Left lung (tissue), 10 donors: ENCODE measurements around the gene RPA1. TPM values are rescaled to one million over a fixed set of nuclear protein-coding genes. Genes with fewer than 3 reads are reported as not detected.

Experiments used
- ATAC-seq: fragments of 200-7000 bp; cut with Tn5 transposase; one replicate; pipeline ENCODE4 v1.9.1; 2020; ENCODE audit warnings: moderate library complexity
- DNase-seq, 4 donors: peaks; one replicate each; pipeline ENCODE4 v3.0.0-alpha.2; 2013 to 2020
- H3K27ac ChIP-seq, 2 donors: fragments of 200-600 bp; sonication (generic) in 1 of 2; one replicate each; pipeline versions ENCODE4 v1.5.0 to v1.8.0; 2020 to 2021
- H3K27me3 ChIP-seq, 2 donors: fragments of 200-600 bp; sonication (generic) in 1 of 2; one replicate each; pipeline versions ENCODE4 v1.5.0 to v1.8.0; 2020 to 2021
- H3K36me3 ChIP-seq, 2 donors: fragments of 200-600 bp; sonication (generic) in 1 of 2; one replicate each; pipeline versions ENCODE4 v1.5.0 to v1.8.0; 2020 to 2021
- H3K4me1 ChIP-seq, 2 donors: fragments of 200-600 bp; one replicate each; pipeline ENCODE4 v1.8.0; 2021
- H3K4me3 ChIP-seq, 2 donors: fragments of 200-600 bp; sonication (generic) in 1 of 2; one replicate each; pipeline versions ENCODE4 v1.5.0 to v1.8.0; 2020 to 2021; ENCODE audit warnings: mild to moderate bottlenecking in 1 of 2
- H3K9me3 ChIP-seq, 2 donors: fragments of 200-600 bp; sonication (generic) in 1 of 2; one replicate each; pipeline versions ENCODE4 v1.5.0 to v1.8.0; 2020 to 2021
- intact Hi-C, 2 donors: fragments of 100-400 bp; cut with DNase I; formaldehyde crosslinking; loops; one replicate each; pipeline versions ENCODE4 v1.11.2 to v1.14.2; 2022
- polyA plus RNA-seq, 6 donors: library from polyadenylated mRNA; unstranded; fragments of 120-200 nt; gene quantifications; one replicate each; pipeline ENCODE4 v1.2.1, GENCODE V29; 2013; ENCODE audit not compliant: insufficient read length in 6 of 6
- total RNA-seq, 2 donors: library from RNA; stranded (reverse); fragmentation: NEBNext Ultra II Directional; extraction: Animal tissue kit (Norgen Biotek cat#: 25700); gene quantifications; one replicate each; pipeline ENCODE4 v1.2.1, GENCODE V29; 2021
- TF ChIP-seq, protein P1 (sequence below), 2 donors: fragments of 200-600 bp; sonication (generic) in 1 of 2; IDR thresholded peaks; one replicate each; pipeline versions ENCODE4 v1.5.0 to v1.8.0; 2021; ENCODE audit warnings: antibody characterized with exemption in 2 of 2
- donor health status: DM: no; HTN: yes; CAD: no.
- donor health status: DM: no; HTN: no; CAD: no.

RPA1 gene
- total and polyA plus RNA-seq, 8 donors: 73.4 to 150 (median 126) TPM

DNA sequence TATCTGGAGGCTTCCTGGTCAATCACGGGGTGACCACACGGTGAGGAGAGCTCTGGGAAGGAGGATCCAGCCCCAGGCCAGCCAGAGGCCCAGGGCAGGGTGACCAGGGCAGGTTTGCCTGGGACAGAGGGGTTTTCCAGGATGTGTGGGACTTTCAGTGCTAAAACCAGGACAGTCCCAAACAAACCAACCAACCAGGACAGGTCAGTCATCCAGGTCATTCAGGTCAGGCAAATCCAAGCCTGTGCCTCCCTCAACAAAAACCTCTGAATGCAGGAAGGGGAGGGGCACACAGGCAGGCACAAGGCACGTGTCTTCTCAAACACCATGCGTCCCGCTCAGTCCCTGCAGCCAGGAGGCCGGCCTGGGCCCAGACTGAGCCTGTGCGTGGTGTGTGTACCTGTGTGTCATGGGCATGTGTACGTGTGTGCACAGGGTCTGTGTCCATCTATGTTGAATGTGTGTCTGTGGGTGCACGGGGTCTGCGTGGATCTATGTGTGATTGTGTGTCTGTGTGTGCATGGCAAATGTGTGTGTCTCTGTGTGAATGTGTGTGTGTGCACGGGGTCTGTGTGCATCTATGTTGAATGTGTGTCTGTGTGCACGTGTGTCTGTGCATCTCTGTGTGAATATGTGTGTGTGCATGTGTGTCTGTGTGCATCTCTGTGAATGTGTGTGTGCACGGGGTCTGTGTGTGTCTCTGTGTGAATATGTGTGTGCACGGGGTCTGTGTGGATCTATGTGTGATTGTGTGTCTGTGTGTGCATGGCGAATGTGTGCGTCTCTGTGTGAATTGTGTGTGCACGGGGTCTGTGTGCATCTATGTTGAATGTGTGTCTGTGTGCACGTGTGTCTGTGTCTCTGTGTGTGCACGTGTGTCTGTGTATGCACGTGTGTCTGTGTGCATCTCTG, 116.5 kb downstream of the RPA1 start:
- H3K27me3 ChIP-seq: no peaks in the 10 kb centered on the region
- no peak for DNase-seq
- TF ChIP-seq, protein P1, sequence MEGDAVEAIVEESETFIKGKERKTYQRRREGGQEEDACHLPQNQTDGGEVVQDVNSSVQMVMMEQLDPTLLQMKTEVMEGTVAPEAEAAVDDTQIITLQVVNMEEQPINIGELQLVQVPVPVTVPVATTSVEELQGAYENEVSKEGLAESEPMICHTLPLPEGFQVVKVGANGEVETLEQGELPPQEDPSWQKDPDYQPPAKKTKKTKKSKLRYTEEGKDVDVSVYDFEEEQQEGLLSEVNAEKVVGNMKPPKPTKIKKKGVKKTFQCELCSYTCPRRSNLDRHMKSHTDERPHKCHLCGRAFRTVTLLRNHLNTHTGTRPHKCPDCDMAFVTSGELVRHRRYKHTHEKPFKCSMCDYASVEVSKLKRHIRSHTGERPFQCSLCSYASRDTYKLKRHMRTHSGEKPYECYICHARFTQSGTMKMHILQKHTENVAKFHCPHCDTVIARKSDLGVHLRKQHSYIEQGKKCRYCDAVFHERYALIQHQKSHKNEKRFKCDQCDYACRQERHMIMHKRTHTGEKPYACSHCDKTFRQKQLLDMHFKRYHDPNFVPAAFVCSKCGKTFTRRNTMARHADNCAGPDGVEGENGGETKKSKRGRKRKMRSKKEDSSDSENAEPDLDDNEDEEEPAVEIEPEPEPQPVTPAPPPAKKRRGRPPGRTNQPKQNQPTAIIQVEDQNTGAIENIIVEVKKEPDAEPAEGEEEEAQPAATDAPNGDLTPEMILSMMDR (IDR thresholded peaks at IDR 0.05): no peak
- ATAC-seq: no peak
- intact Hi-C loops: no loop called here
- H3K4me1 ChIP-seq: no peaks in the 10 kb centered on the region
- H3K4me3 ChIP-seq: no peak overlapping the region
- H3K27ac ChIP-seq: no peak overlapping the region
- H3K9me3 ChIP-seq: no peaks in the 10 kb centered on the region
- no peaks in the 10 kb centered on the region for H3K36me3 ChIP-seq

DNA sequence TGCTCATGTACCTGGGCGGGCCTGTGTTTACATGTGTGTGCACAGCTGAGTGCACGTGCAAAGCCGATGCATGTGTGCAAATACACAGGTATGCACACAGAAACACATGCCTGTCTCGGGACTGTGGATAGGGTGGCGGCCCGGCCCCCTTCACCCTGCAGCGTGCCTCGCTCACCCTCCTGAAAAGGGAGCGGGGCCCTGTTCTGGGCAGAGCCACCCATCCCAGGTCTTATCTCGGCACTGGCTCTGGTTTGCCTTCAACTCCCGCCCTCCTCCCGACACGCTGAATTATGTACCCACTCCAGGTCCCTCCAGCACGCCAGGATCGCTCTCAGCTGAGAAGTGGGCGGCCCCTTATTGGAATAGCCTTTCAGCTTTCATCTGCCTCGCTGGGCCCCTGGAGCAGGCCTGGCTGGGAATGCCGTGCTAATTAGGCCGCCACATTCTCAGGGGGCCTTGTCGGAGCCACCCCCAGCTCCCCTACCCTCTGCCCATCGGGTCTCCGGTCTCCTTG, 117.5 kb downstream of the RPA1 start:
- peak; percentile 79 for ATAC-seq
- H3K9me3 ChIP-seq: no peaks in the 10 kb centered on the region
- H3K27ac ChIP-seq: no peak overlapping the region
- H3K36me3 ChIP-seq: no peaks in the 10 kb centered on the region
- peak in 1 of 4 donors; percentile 70 for DNase-seq
- H3K4me3 ChIP-seq: no peak overlapping the region
- TF ChIP-seq, protein P1 (IDR thresholded peaks at IDR 0.05): no peak
- no peaks in the 10 kb centered on the region for H3K4me1 ChIP-seq
- intact Hi-C loops: no loop called here
- no peaks in the 10 kb centered on the region for H3K27me3 ChIP-seq

DNA sequence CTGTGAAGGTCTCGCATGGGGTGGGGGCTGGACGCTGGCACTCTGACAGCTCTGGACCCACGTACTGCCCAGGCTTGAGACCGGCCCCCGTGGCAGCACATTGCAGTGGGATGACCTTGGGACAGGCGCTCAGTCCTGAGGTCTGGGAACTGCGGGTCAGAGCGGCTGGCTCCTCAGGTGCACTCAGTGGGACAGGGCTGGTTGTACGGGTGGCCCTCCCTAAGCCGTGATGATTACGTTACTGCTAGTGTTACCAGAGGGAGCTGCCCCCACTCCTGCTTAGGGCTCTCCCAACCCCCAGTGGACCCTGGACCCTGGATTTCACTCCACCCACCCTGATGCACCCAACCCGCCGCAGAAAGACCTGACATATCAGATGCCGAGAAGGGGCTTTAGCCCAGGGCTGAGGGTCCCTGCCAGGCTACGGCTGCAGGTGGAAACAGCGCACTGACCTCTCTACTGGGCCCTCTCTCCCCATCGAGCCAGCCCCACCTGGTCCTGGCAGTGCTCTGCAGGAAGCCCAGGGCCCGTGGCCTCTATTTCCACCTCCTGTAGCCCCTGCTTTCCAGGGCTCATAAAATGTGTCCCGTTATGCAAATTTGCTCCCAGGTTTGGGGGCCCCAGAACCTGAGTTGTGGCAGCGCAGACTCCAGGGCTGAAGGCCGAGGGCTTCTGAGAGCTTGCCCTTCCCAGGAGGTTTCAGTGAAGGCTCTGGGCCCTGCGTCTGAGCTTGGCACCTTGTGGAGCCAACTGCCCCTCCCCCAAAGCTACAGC, 118.1 kb downstream of the RPA1 start:
- TF ChIP-seq, protein P1 (IDR thresholded peaks at IDR 0.05): no peak
- no peak for DNase-seq
- ATAC-seq: no peak

DNA sequence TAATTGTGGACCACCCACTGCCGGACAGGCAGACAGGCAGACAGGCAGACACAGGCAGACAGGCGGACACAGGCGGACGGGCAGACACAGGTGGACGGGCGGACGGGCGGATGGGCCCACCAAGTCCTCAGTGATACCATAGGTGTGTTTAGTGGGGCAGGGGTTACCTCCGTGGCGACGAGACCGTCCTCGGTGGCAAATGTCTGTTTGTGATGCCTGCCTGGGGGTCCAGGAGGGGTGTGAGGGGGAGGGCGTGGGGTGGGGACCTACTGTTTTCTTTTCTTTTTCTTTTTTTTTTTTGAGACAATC, 118.7 kb downstream of the RPA1 start:
- Histone ChIP-seq H3K9me3 (no peaks in the 10 kb centered on the region), H3K4me1 (no peaks in the 10 kb centered on the region), H3K4me3 (no peak overlapping the region), H3K27me3 (no peaks in the 10 kb centered on the region), H3K36me3 (no peaks in the 10 kb centered on the region), H3K27ac (no peak overlapping the region)
- DNase-seq: no peak
- TF ChIP-seq, protein P1 (IDR thresholded peaks at IDR 0.05): no peak
- no peak for ATAC-seq
- intact Hi-C loops: no loop called here

More for the DNA sequence above, 118.1 kb downstream of the RPA1 start:
- Histone ChIP-seq H3K27me3 (no peaks in the 10 kb centered on the region), H3K4me3 (no peak overlapping the region), H3K27ac (no peak overlapping the region), H3K36me3 (no peaks in the 10 kb centered on the region), H3K4me1 (no peaks in the 10 kb centered on the region), H3K9me3 (no peaks in the 10 kb centered on the region)
- intact Hi-C loops: no loop called here

Other genes with a start within 250 kb of the RPA1 start
- 10 to 100 TPM; 53.1 to 87.9 TPM for gene SLC43A2, start 201.2 kb upstream of the RPA1 start, total RNA-seq
- 10 to 100 TPM; 25.6 to 30.0 (median 26.5) TPM for gene SLC43A2, start 201.2 kb upstream of the RPA1 start, polyA plus RNA-seq
- 10 to 100 TPM; 24.8 to 33.0 TPM for gene SCARF1, start 184.3 kb upstream of the RPA1 start, total RNA-seq
- 10 to 100 TPM; 17.6 to 23.9 (median 19.8) TPM for gene SCARF1, start 184.3 kb upstream of the RPA1 start, polyA plus RNA-seq
- 10 to 100 TPM; 21.2 to 34.7 TPM for gene RILP, start 180.1 kb upstream of the RPA1 start, total RNA-seq
- 10 to 100 TPM in 1 of 6 donors, 1 to 10 TPM in 5; 6.3 to 10.1 (median 7.0) TPM for gene RILP, start 180.1 kb upstream of the RPA1 start, polyA plus RNA-seq
- 100 to 1,000 TPM; 230 to 268 TPM for gene PRPF8, start 145.1 kb upstream of the RPA1 start, total RNA-seq
- 100 to 1,000 TPM; 298 to 364 (median 344) TPM for gene PRPF8, start 145.1 kb upstream of the RPA1 start, polyA plus RNA-seq
- gene TLCD2, start 119.6 kb upstream of the RPA1 start, total RNA-seq: 10 to 100 TPM in 1 of 2 donors, 1 to 10 TPM in 1; 7.3 to 14.4 TPM
- gene TLCD2, start 119.6 kb upstream of the RPA1 start, polyA plus RNA-seq: 10 to 100 TPM in 3 of 6 donors, 1 to 10 TPM in 3; 8.3 to 12.8 (median 10.4) TPM
- 10 to 100 TPM; 31.8 to 44.2 TPM for gene WDR81, start 105.3 kb upstream of the RPA1 start, total RNA-seq
- gene WDR81, start 105.3 kb upstream of the RPA1 start, polyA plus RNA-seq: 10 to 100 TPM in 4 of 6 donors, 1 to 10 TPM in 2; 9.3 to 13.5 (median 11.0) TPM
- 10 to 100 TPM in 1 of 2 donors, 1 to 10 TPM in 1; 4.2 to 32.6 TPM for gene SERPINF2, start 87.1 kb upstream of the RPA1 start, total RNA-seq
- 1 to 10 TPM; 2.6 to 3.7 (median 3.2) TPM for gene SERPINF2, start 87.1 kb upstream of the RPA1 start, polyA plus RNA-seq
- gene SERPINF1, start 67.9 kb upstream of the RPA1 start, total RNA-seq: 100 to 1,000 TPM; 218 to 224 TPM
- 10 to 100 TPM; 42.4 to 50.4 (median 46.5) TPM for gene SERPINF1, start 67.9 kb upstream of the RPA1 start, polyA plus RNA-seq
- gene SMYD4, start 103 bp upstream of the RPA1 start, total RNA-seq: 10 to 100 TPM; 13.3 to 16.6 TPM
- gene SMYD4, start 103 bp upstream of the RPA1 start, polyA plus RNA-seq: 10 to 100 TPM; 17.1 to 24.7 (median 22.7) TPM
- gene RTN4RL1, start 195.3 kb downstream of the RPA1 start, total RNA-seq: 1 to 10 TPM; 2.7 to 5.1 TPM
- under 1 TPM; 0.34 to 0.77 (median 0.51) TPM for gene RTN4RL1, start 195.3 kb downstream of the RPA1 start, polyA plus RNA-seq
- gene DPH1, start 200.1 kb downstream of the RPA1 start, total RNA-seq: 10 to 100 TPM; 30.7 to 36.0 TPM
- 10 to 100 TPM; 34.3 to 53.3 (median 48.1) TPM for gene DPH1, start 200.1 kb downstream of the RPA1 start, polyA plus RNA-seq
- gene OVCA2, start 212.0 kb downstream of the RPA1 start, total RNA-seq: 10 to 100 TPM; 26.1 to 28.7 TPM
- gene OVCA2, start 212.0 kb downstream of the RPA1 start, polyA plus RNA-seq: 10 to 100 TPM in 3 of 6 donors, 1 to 10 TPM in 3; 8.1 to 13.6 (median 10.0) TPM
- 10 to 100 TPM; 25.5 to 28.2 TPM for gene HIC1, start 225.1 kb downstream of the RPA1 start, total RNA-seq
- gene HIC1, start 225.1 kb downstream of the RPA1 start, polyA plus RNA-seq: 10 to 100 TPM; 17.4 to 37.5 (median 22.5) TPM